Measurements from ENCODE around the gene DRAM1. TPM values are rescaled to one million over a fixed set of nuclear protein-coding genes. Genes with fewer than 3 reads are reported as not detected.

The DRAM1 gene
- 7.8 TPM for polyA plus RNA-seq
- long read RNA-seq, donor 1, partial matches to known transcripts = 12 of 28 reads
- long read RNA-seq, donor 1, other reads (novel, unspliced or antisense) = 13 of 28 reads
- long read RNA-seq, donor 2, partial matches to known transcripts = 45 of 78 reads
- long read RNA-seq, donor 2, other reads (novel, unspliced or antisense) = 30 of 78 reads
- long read RNA-seq, donor 3 = 0 reads
- long read RNA-seq, donor 4 = 0 reads
- long read RNA-seq, donor 5, partial matches to known transcripts = 6 of 18 reads
- long read RNA-seq, donor 5, other reads (novel, unspliced or antisense) = 12 of 18 reads
- long read RNA-seq, donor 6, partial matches to known transcripts = 11 of 43 reads
- long read RNA-seq, donor 6, other reads (novel, unspliced or antisense) = 29 of 43 reads
- long read RNA-seq, donor 7, partial matches to known transcripts = 10 of 10 reads
- long read RNA-seq, donor 7, other reads (novel, unspliced or antisense) = 0 of 10 reads
- long read RNA-seq, donor 8, partial matches to known transcripts = 37 of 62 reads
- long read RNA-seq, donor 8, other reads (novel, unspliced or antisense) = 25 of 62 reads
- long read RNA-seq, donor 9, partial matches to known transcripts = 61 of 67 reads
- long read RNA-seq, donor 9, other reads (novel, unspliced or antisense) = 5 of 67 reads
- long read RNA-seq, donor 10, transcript DRAM1-201 (7 exons, 3,519 nt) = major isoform, 5 of 43 reads
- long read RNA-seq, donor 10, partial matches to known transcripts = 32 of 43 reads
- long read RNA-seq, donor 10, other reads (novel, unspliced or antisense) = 6 of 43 reads
- long read RNA-seq, donor 11 = 0 reads

GRCh38 chr12:101876861-101877805 is at the start of gene DRAM1:
DRAM1 (plus strand) TSS chr12:101877580; CDS start chr12:101877790, 210 bp downstream.
- no peaks in the 10 kb centered on the region for H3K36me3 ChIP-seq (ENCODE audit: control insufficient read depth, insufficient read depth, low read length)
- H3K27me3 ChIP-seq (ENCODE audit: control insufficient read depth, insufficient read depth, low read length) = peaks cover 4% of the 10 kb centered on the region
- H3K4me1 ChIP-seq (ENCODE audit: control insufficient read depth, insufficient read depth, low read length) = no peaks in the 10 kb centered on the region
- no CpG with 5 or more reads among the region's 105 CpGs for WGBS (ENCODE audit: insufficient coverage, low lambda C conversion rate)
- peak; percentile 89 to 94 for DNase-seq
- H3K27ac ChIP-seq (ENCODE audit: low read length) = peak within 1 kb of the TSS; percentile 80
- peak within 1 kb of the TSS; percentile 92 for H3K4me3 ChIP-seq (ENCODE audit: low read length)
- H3K9me3 ChIP-seq (ENCODE audit: control insufficient read depth, low read depth, low read length) = peaks cover 3% of the 10 kb centered on the region

- Histone ChIP-seq H3K36me3 (ENCODE audit: control insufficient read depth, insufficient read depth, low read length) (no peaks in the 10 kb centered on the region), H3K27me3 (ENCODE audit: control insufficient read depth, insufficient read depth, low read length) (no peaks in the 10 kb centered on the region), H3K4me1 (ENCODE audit: control insufficient read depth, insufficient read depth, low read length) (peaks cover 4% of the 10 kb centered on the region), H3K27ac (ENCODE audit: low read length) (no peak overlapping the region), H3K9me3 (ENCODE audit: control insufficient read depth, low read depth, low read length) (no peaks in the 10 kb centered on the region), H3K4me3 (ENCODE audit: low read length) (no peak overlapping the region)
- DNase-seq = no peak
- no CpG with 5 or more reads among the region's 6 CpGs for WGBS (ENCODE audit: insufficient coverage, low lambda C conversion rate)
These were observed 48.8 kb upstream of the DRAM1 start for GRCh38 chr12:101828463-101829196.

GRCh38 chr12:101829639-101830366 is 47.6 kb upstream of the DRAM1 start:
- H3K4me3 ChIP-seq (ENCODE audit: low read length) = peak overlapping the region; percentile 95
- WGBS (ENCODE audit: insufficient coverage, low lambda C conversion rate) = no CpG with 5 or more reads among the region's 11 CpGs
- H3K4me1 ChIP-seq (ENCODE audit: control insufficient read depth, insufficient read depth, low read length) = peaks cover 4% of the 10 kb centered on the region
- no peaks in the 10 kb centered on the region for H3K36me3 ChIP-seq (ENCODE audit: control insufficient read depth, insufficient read depth, low read length)
- H3K27me3 ChIP-seq (ENCODE audit: control insufficient read depth, insufficient read depth, low read length) = no peaks in the 10 kb centered on the region
- DNase-seq = peak in 1 of 2 donors; percentile 54
- peak overlapping the region; percentile 73 for H3K27ac ChIP-seq (ENCODE audit: low read length)
- no peaks in the 10 kb centered on the region for H3K9me3 ChIP-seq (ENCODE audit: control insufficient read depth, low read depth, low read length)

GRCh38 chr12:101830367-101831325 is 46.7 kb upstream of the DRAM1 start, which contains the start of gene GNPTAB:
GNPTAB (minus strand) TSS chr12:101830959; CDS start chr12:101830675, 284 bp downstream.
- DNase-seq = peak; percentile 92 to 94

GRCh38 chr12:101832030-101832429 is 45.4 kb upstream of the DRAM1 start:
- no peak for DNase-seq
- Histone ChIP-seq H3K4me3 (ENCODE audit: low read length) (no peak overlapping the region), H3K4me1 (ENCODE audit: control insufficient read depth, insufficient read depth, low read length) (peaks cover 4% of the 10 kb centered on the region), H3K27ac (ENCODE audit: low read length) (no peak overlapping the region), H3K36me3 (ENCODE audit: control insufficient read depth, insufficient read depth, low read length) (no peaks in the 10 kb centered on the region), H3K9me3 (ENCODE audit: control insufficient read depth, low read depth, low read length) (no peaks in the 10 kb centered on the region), H3K27me3 (ENCODE audit: control insufficient read depth, insufficient read depth, low read length) (no peaks in the 10 kb centered on the region)
- no CpG with 5 or more reads among the region's 1 CpG for WGBS (ENCODE audit: insufficient coverage, low lambda C conversion rate)

More at GRCh38 chr12:101830367-101831325, 46.7 kb upstream of the DRAM1 start, which contains the start of gene GNPTAB:
- peak within 1 kb of the TSS; percentile 95 for H3K4me3 ChIP-seq (ENCODE audit: low read length)
- H3K36me3 ChIP-seq (ENCODE audit: control insufficient read depth, insufficient read depth, low read length) = no peaks in the 10 kb centered on the region
- H3K4me1 ChIP-seq (ENCODE audit: control insufficient read depth, insufficient read depth, low read length) = peaks cover 4% of the 10 kb centered on the region
- no peaks in the 10 kb centered on the region for H3K9me3 ChIP-seq (ENCODE audit: control insufficient read depth, low read depth, low read length)
- no peaks in the 10 kb centered on the region for H3K27me3 ChIP-seq (ENCODE audit: control insufficient read depth, insufficient read depth, low read length)
- H3K27ac ChIP-seq (ENCODE audit: low read length) = peak within 1 kb of the TSS; percentile 73
- WGBS (ENCODE audit: insufficient coverage, low lambda C conversion rate) = no CpG with 5 or more reads among the region's 96 CpGs

- no peaks in the 10 kb centered on the region for H3K4me1 ChIP-seq (ENCODE audit: control insufficient read depth, insufficient read depth, low read length)
- H3K27me3 ChIP-seq (ENCODE audit: control insufficient read depth, insufficient read depth, low read length) = no peaks in the 10 kb centered on the region
- H3K27ac ChIP-seq (ENCODE audit: low read length) = no peak overlapping the region
- H3K36me3 ChIP-seq (ENCODE audit: control insufficient read depth, insufficient read depth, low read length) = no peaks in the 10 kb centered on the region
- DNase-seq = no peak
- H3K4me3 ChIP-seq (ENCODE audit: low read length) = no peak overlapping the region
- no peaks in the 10 kb centered on the region for H3K9me3 ChIP-seq (ENCODE audit: control insufficient read depth, low read depth, low read length)
- WGBS (ENCODE audit: insufficient coverage, low lambda C conversion rate) = no CpG with 5 or more reads among the region's 3 CpGs
These were observed 38.6 kb upstream of the DRAM1 start for GRCh38 chr12:101838628-101839323.

GRCh38 chr12:101839324-101840283 is 37.8 kb upstream of the DRAM1 start:
- Histone ChIP-seq H3K9me3 (ENCODE audit: control insufficient read depth, low read depth, low read length) (no peaks in the 10 kb centered on the region), H3K4me3 (ENCODE audit: low read length) (no peak overlapping the region), H3K36me3 (ENCODE audit: control insufficient read depth, insufficient read depth, low read length) (no peaks in the 10 kb centered on the region), H3K27ac (ENCODE audit: low read length) (no peak overlapping the region), H3K4me1 (ENCODE audit: control insufficient read depth, insufficient read depth, low read length) (no peaks in the 10 kb centered on the region), H3K27me3 (ENCODE audit: control insufficient read depth, insufficient read depth, low read length) (no peaks in the 10 kb centered on the region)
- DNase-seq = peak; percentile 35 to 42
- WGBS (ENCODE audit: insufficient coverage, low lambda C conversion rate) = 100% methylated on average over 1 of the region's 6 CpGs
